Activated T-cell treated with anti-CD3 and anti-CD28 coated beads, Interleukin-2, amount 50 U/mL, for 48 hours (primary cell): ENCODE measurements around the gene GCNA.
A peak's percentile ranks its signal among the peaks of the same experiment; 100 is the strongest.
"Not testable (repeated sequence)": the region's sequence is repeated elsewhere in the genome, so short reads cannot be mapped to it uniquely, and the experiment has no call there.

Source experiments
- DNase-seq, 2 experiments: peaks; one replicate each; pipeline ENCODE4 v3.0.0-alpha.2; 2020

The GCNA gene

GRCh38 chrX:71650333-71650969 lies 72.2 kb downstream of the GCNA start:
- peak in 1 of 2 experiments; percentile 47 for DNase-seq

GRCh38 chrX:71652405-71652804 lies 74.2 kb downstream of the GCNA start:
- peak; percentile 64 for DNase-seq

- no peak for DNase-seq
Observed at GRCh38 chrX:71653344-71653743, 75.1 kb downstream of the GCNA start.

- no peak for DNase-seq
Observed at GRCh38 chrX:71657267-71657666, 79.0 kb downstream of the GCNA start.

- no peak for DNase-seq
Observed at GRCh38 chrX:71659342-71659741, 81.1 kb downstream of the GCNA start.

- no peak for DNase-seq
Observed at GRCh38 chrX:71659959-71660358, 81.7 kb downstream of the GCNA start.

- DNase-seq = no peak
Observed at GRCh38 chrX:71660562-71661416, 82.6 kb downstream of the GCNA start.

GRCh38 chrX:71661919-71662318 lies 83.7 kb downstream of the GCNA start:
- DNase-seq = no peak

GRCh38 chrX:71662654-71663053 lies 84.4 kb downstream of the GCNA start:
- not testable (repeated sequence) for DNase-seq
